Gastroesophageal sphincter (tissue), 3 donors: ENCODE results near the gene DDI2.

Source experiments
- EP300 ChIP-seq: sonication (generic); formaldehyde crosslinking; IDR thresholded peaks from one replicate; pipeline ENCODE4 v1.6.1; 2017; ENCODE audit warnings: antibody characterized with exemption, mild to moderate bottlenecking
- POLR2A ChIP-seq, 2 donors: fragments of 450-650 bp; IDR thresholded peaks; one replicate each; pipeline ENCODE4 v1.6.1; 2017; ENCODE audit warnings: antibody characterized with exemption in 2 of 2, mild to moderate bottlenecking in 2 of 2, moderate library complexity in 1 of 2
- POLR2AphosphoS5 ChIP-seq: sonication (generic); formaldehyde crosslinking; IDR thresholded peaks from one replicate; pipeline ENCODE4 v1.6.1; 2017; ENCODE audit warnings: antibody characterized with exemption
- TF ChIP-seq, protein P1 (sequence below), 4 experiments: fragments of 200-600 bp in 2 of 4; fragments of 450-650 bp in 2 of 4; sonication (generic) in 1 of 4; IDR thresholded peaks; one replicate each; pipeline ENCODE4 v1.5.1; 2017 to 2019; ENCODE audit warnings: antibody characterized with exemption in 4 of 4, mild to moderate bottlenecking in 2 of 4, moderate library complexity in 2 of 4

- TF ChIP-seq, protein P1, sequence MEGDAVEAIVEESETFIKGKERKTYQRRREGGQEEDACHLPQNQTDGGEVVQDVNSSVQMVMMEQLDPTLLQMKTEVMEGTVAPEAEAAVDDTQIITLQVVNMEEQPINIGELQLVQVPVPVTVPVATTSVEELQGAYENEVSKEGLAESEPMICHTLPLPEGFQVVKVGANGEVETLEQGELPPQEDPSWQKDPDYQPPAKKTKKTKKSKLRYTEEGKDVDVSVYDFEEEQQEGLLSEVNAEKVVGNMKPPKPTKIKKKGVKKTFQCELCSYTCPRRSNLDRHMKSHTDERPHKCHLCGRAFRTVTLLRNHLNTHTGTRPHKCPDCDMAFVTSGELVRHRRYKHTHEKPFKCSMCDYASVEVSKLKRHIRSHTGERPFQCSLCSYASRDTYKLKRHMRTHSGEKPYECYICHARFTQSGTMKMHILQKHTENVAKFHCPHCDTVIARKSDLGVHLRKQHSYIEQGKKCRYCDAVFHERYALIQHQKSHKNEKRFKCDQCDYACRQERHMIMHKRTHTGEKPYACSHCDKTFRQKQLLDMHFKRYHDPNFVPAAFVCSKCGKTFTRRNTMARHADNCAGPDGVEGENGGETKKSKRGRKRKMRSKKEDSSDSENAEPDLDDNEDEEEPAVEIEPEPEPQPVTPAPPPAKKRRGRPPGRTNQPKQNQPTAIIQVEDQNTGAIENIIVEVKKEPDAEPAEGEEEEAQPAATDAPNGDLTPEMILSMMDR (IDR thresholded peaks at IDR 0.05): no peak
- TF ChIP-seq EP300 (no peak), POLR2A (IDR thresholded peaks at IDR 0.05) (no peak), POLR2AphosphoS5 (no peak)
These were observed 4.7 kb downstream of the DDI2 start for GRCh38 chr1:15621975-15622374.
